ENCODE data around the gene ALG1. TPM values are rescaled to one million over a fixed set of nuclear protein-coding genes. Genes with fewer than 3 reads are reported as not detected.
"Not testable (repeated sequence)": the region's sequence is repeated elsewhere in the genome, so short reads cannot be mapped to it uniquely, and the experiment has no call there.

ALG1 gene
- total and polyA plus RNA-seq, 2 of the 13 experiments (the other 11 are each of a cell fraction or from before 2014, with no cell fraction given), result 43.3 to 75.6 TPM

GRCh38 chr16:5098221-5099159, 26.8 kb downstream of the ALG1 start (continued):
- TF ChIP-seq MAX (IDR thresholded peaks at IDR 0.05), result 0 out of 2 replicates have a peak, but pooled peaks have one; percentile 38
- peak; percentile 74; the same call in 1 of the 2 replicates for TF ChIP-seq ZNF670 (CRISPR knock-in tag; IDR thresholded peaks at IDR 0.05; ENCODE audit: borderline replicate concordance)
- TF ChIP-seq MIER3 (CRISPR knock-in tag; IDR thresholded peaks at IDR 0.05; ENCODE audit: borderline replicate concordance), result peak; percentile 24; the same call in 1 of the 2 replicates
- TF ChIP-seq ZBTB40 (IDR thresholded peaks at IDR 0.05), result peak; percentile 6; the same call in 1 of the 2 replicates
- TF ChIP-seq ZBTB40 (CRISPR knock-in tag; IDR thresholded peaks at IDR 0.05), result peak; percentile 34; the same call in 1 of the 2 replicates
- TF ChIP-seq MXD1 (CRISPR knock-in tag; IDR thresholded peaks at IDR 0.05), result 0 out of 2 replicates have a peak, but pooled peaks have one; percentile 54
- peak; percentile 79; the same call in 1 of the 2 replicates for TF ChIP-seq ZNF546 (CRISPR knock-in tag; conservative IDR thresholded peaks at IDR 0.05)
- not testable (repeated sequence) for TF ChIP-seq TCF12 (IDR thresholded peaks at IDR 0.05)
- TF ChIP-seq TCF12 (CRISPR knock-in tag; IDR thresholded peaks at IDR 0.05), result peak; percentile 62; the same call in 1 of the 2 replicates
- peak; percentile 67 for TF ChIP-seq SP5 (CRISPR knock-in tag; IDR thresholded peaks at IDR 0.05; ENCODE audit: borderline replicate concordance, low read depth)
- TF ChIP-seq MXI1 (IDR thresholded peaks at IDR 0.05; ENCODE audit: borderline replicate concordance, low read depth, low read length), result peak; percentile 23; the same call in 1 of the 3 replicates
- TF ChIP-seq ZNF777 (CRISPR knock-in tag; IDR thresholded peaks at IDR 0.05), result peak; percentile 74
- peak; percentile 22; the same call in 1 of the 2 replicates for TF ChIP-seq RXRA (CRISPR knock-in tag; IDR thresholded peaks at IDR 0.05)
- 0 out of 2 replicates have a peak, but pooled peaks have one; percentile 11 for TF ChIP-seq HNF4A (CRISPR knock-in tag; IDR thresholded peaks at IDR 0.05)
- TF ChIP-seq SP2 (CRISPR knock-in tag; IDR thresholded peaks at IDR 0.05), result 0 out of 2 replicates have a peak, but pooled peaks have one; percentile 1
- TF ChIP-seq IKZF5 (CRISPR knock-in tag; IDR thresholded peaks at IDR 0.05), result peak; percentile 44; the same call in 1 of the 2 replicates
- peak; percentile 53 for TF ChIP-seq AGO1 (IDR thresholded peaks at IDR 0.05; ENCODE audit: low read depth, low read length, poor library complexity, severe bottlenecking)
- TF ChIP-seq SNAPC2 (CRISPR knock-in tag; IDR thresholded peaks at IDR 0.05), result 0 out of 2 replicates have a peak, but pooled peaks have one; percentile 40
